Measurements from ENCODE around the gene TPP1.

Gene TPP1

DNA sequence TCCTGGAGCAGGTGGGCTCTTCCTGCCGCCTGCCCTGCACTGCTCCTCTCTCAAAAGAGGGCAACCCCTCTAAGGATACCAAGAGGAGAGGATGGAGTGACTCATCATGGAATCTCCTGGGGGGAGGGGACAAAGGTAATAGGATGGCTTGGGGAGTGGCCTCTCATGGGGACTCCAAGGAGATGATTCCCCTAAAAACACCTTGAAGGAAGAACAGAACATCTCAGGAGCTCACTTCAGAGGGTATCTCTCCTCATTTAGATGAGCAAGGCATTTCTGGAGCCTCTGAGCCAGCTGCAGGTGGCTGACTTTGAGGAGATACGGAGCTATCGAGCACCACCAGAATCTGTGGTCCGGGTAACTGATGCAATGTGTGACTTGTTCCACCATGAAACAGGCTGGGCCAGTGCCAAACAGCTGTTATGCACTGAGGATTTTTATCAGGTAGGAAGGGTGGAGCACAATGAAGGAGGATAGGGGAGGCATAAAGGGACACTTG, 56.1 kb downstream of the TPP1 start:
- no peak for DNase-seq (ENCODE audit: low read depth in 2 of 2)

Measured in stimulated activated CD4-positive, alpha-beta T cell treated with anti-CD3 and anti-CD28 coated beads, Interleukin-4, amount 100 ng/mL, for 48 hours (primary cell).